ENCODE results near the gene BLACAT1.
A peak's percentile ranks its signal among the peaks of the same experiment; 100 is the strongest.
"Not testable (repeated sequence)": the region's sequence is repeated elsewhere in the genome, so short reads cannot be mapped to it uniquely, and the experiment has no call there.

Gene BLACAT1

GRCh38 chr1:205440121-205440475, 15.7 kb downstream of the BLACAT1 start:
- no peak for DNase-seq (ENCODE audit: low spot score)

GRCh38 chr1:205438213-205439158, 17.4 kb downstream of the BLACAT1 start:
- DNase-seq (ENCODE audit: low spot score), result peak; percentile 52

GRCh38 chr1:205437570-205437969, 18.3 kb downstream of the BLACAT1 start:
- no peak for DNase-seq (ENCODE audit: low spot score)

- DNase-seq (ENCODE audit: low spot score), result no peak
Measured at GRCh38 chr1:205436776-205437410, 19.0 kb downstream of the BLACAT1 start.

GRCh38 chr1:205435578-205436573, 20.0 kb downstream of the BLACAT1 start:
- no peak for DNase-seq (ENCODE audit: low spot score)

GRCh38 chr1:205434738-205435137, 21.1 kb downstream of the BLACAT1 start:
- DNase-seq (ENCODE audit: low spot score), result no peak

- not testable (repeated sequence) for DNase-seq (ENCODE audit: low spot score)
Measured at GRCh38 chr1:205432692-205433091, 23.2 kb downstream of the BLACAT1 start.

GRCh38 chr1:205432116-205432515, 23.7 kb downstream of the BLACAT1 start:
- no peak for DNase-seq (ENCODE audit: low spot score)

GRCh38 chr1:205430696-205431305, 25.0 kb downstream of the BLACAT1 start:
- DNase-seq (ENCODE audit: low spot score), result peak; percentile 42

- DNase-seq (ENCODE audit: low spot score), result no peak
Measured at GRCh38 chr1:205429762-205430695, 25.8 kb downstream of the BLACAT1 start.

- no peak for DNase-seq (ENCODE audit: low spot score)
Measured at GRCh38 chr1:205424901-205425600, 30.8 kb downstream of the BLACAT1 start.

- DNase-seq (ENCODE audit: low spot score), result no peak
Measured at GRCh38 chr1:205423814-205424399, 31.9 kb downstream of the BLACAT1 start.

GRCh38 chr1:205422993-205423642, 32.7 kb downstream of the BLACAT1 start:
- no peak for DNase-seq (ENCODE audit: low spot score)

GRCh38 chr1:205421798-205422197, 34.0 kb downstream of the BLACAT1 start, which contains the start of gene LEMD1:
LEMD1 (minus strand) TSS chr1:205422056; CDS start chr1:205420536, 1,520 bp downstream.
- DNase-seq (ENCODE audit: low spot score), result no peak

GRCh38 chr1:205420938-205421337, 34.9 kb downstream of the BLACAT1 start:
- DNase-seq (ENCODE audit: low spot score), result no peak

- DNase-seq (ENCODE audit: low spot score), result no peak
Measured at GRCh38 chr1:205417870-205418635, 37.8 kb downstream of the BLACAT1 start.

- no peak for DNase-seq (ENCODE audit: low spot score)
Measured at GRCh38 chr1:205416322-205416721, 39.5 kb downstream of the BLACAT1 start.

Data from kidney capillary endothelial cell (primary cell).